Mucosa of descending colon (tissue), 3 donors: ENCODE results near the gene MZT2B. TPM values are rescaled to one million over a fixed set of nuclear protein-coding genes. Genes with fewer than 3 reads are reported as not detected.
"Not testable (repeated sequence)": the region's sequence is repeated elsewhere in the genome, so short reads cannot be mapped to it uniquely, and the experiment has no call there.

ENCODE experiments used
- ATAC-seq: fragments of 200-7000 bp; cut with Tn5 transposase; one replicate; pipeline ENCODE4 v1.9.1; 2020; ENCODE audit warnings: mild to moderate bottlenecking, moderate library complexity
- DNase-seq, 3 donors: peaks; one replicate each; pipeline ENCODE4 v3.0.0-alpha.2; 2020
- H3K36me3 ChIP-seq: fragments of 200-600 bp; one replicate; pipeline ENCODE4 v1.8.0; 2021; ENCODE audit warnings: low read depth, mild to moderate bottlenecking
- H3K4me1 ChIP-seq: fragments of 200-600 bp; one replicate; pipeline ENCODE4 v1.8.0; 2021; ENCODE audit warnings: low read depth, mild to moderate bottlenecking
- H3K4me3 ChIP-seq: fragments of 200-600 bp; one replicate; pipeline ENCODE4 v1.8.0; 2021; ENCODE audit warnings: mild to moderate bottlenecking
- H3K9me3 ChIP-seq: fragments of 200-600 bp; one replicate; pipeline ENCODE4 v1.8.0; 2021; ENCODE audit warnings: mild to moderate bottlenecking
- CTCF ChIP-seq: fragments of 200-600 bp; IDR thresholded peaks from one replicate; pipeline ENCODE4 v1.8.0; 2022; ENCODE audit warnings: antibody characterized with exemption, mild to moderate bottlenecking
- intact Hi-C, 2 donors: fragments of 100-400 bp; cut with DNase I in 1 of 2; cut with micrococcal nuclease in 1 of 2; formaldehyde crosslinking; loops; one replicate each; pipeline versions ENCODE4 v1.11.0 to v1.11.1; 2022; cut with DNase I, micrococcal nuclease
- long read RNA-seq, 2 donors: library from polyadenylated mRNA; unstranded; transcript quantifications; one replicate each; pipeline ENCODE4 v2.0.0, GENCODE V29; 2019 to 2021
- total RNA-seq, 3 donors: library from RNA; stranded (reverse); fragmentation: NEBNext Ultra II Directional in 2 of 3; extraction: Animal tissue kit (Norgen Biotek cat#: 25700) in 2 of 3; gene quantifications; one replicate each; pipeline versions ENCODE4 v1.2.1 to v1.2.4, GENCODE V29; 2021 to 2023
- donor health status: DM: no; HTN: no; CAD: no; lungs with moderate emphysema.
- donor health status: DM: no; HTN: no; CAD: no.
- donor health status: DM: no; HTN: yes; CAD: no.

MZT2B gene
- 100 to 1,000 TPM; 171 to 215 (median 210) TPM for total RNA-seq
- long read RNA-seq, donor 1, transcript MZT2B-201 (3 exons, 933 nt) = major isoform, 103 of 132 reads
- long read RNA-seq, donor 1, transcript MZT2B-204 (2 exons, 401 nt) = minor isoform, 6 of 132 reads
- long read RNA-seq, donor 1, transcript MZT2B-206 (2 exons, 480 nt) = minor isoform, 10 of 132 reads
- long read RNA-seq, donor 1, partial matches to known transcripts = 0 of 132 reads
- long read RNA-seq, donor 1, other reads (novel, unspliced or antisense) = 6 of 132 reads
- long read RNA-seq, donor 2, partial matches to known transcripts = 0 of 12 reads
- long read RNA-seq, donor 2, other reads (novel, unspliced or antisense) = 2 of 12 reads

- peaks cover 11% of the 10 kb centered on the region for H3K4me1 ChIP-seq
- intact Hi-C loops = loop anchor here (10.0 kb wide), 1 partner anchor 153 kb away; no protein-coding TSS in a partner anchor
- H3K4me3 ChIP-seq = peak within 1 kb of the TSS; percentile 93
- peak; percentile 89 to 94 (median 93) for DNase-seq
- peak; percentile 94 for TF ChIP-seq CTCF
- H3K36me3 ChIP-seq, H3K9me3 ChIP-seq: not testable (repeated sequence)
- peak; percentile 93 for ATAC-seq
These were observed at the start of gene MZT2B for GRCh38 chr2:130181880-130182682. Gene MZT2B (plus strand): TSS chr2:130182262. CDS start chr2:130182283, 21 bp downstream.

GRCh38 chr2:130135692-130136541, 46.1 kb upstream of the MZT2B start:
- no peak for DNase-seq
- no peak overlapping the region for H3K4me3 ChIP-seq
- no peaks in the 10 kb centered on the region for H3K4me1 ChIP-seq
- intact Hi-C loops = no loop called here
- H3K36me3 ChIP-seq = no peaks in the 10 kb centered on the region
- H3K9me3 ChIP-seq = no peaks in the 10 kb centered on the region
- ATAC-seq = no peak
- TF ChIP-seq CTCF = no peak

GRCh38 chr2:130136546-130136945, 45.5 kb upstream of the MZT2B start:
- H3K9me3 ChIP-seq, ATAC-seq, intact Hi-C loops, DNase-seq, H3K4me3 ChIP-seq, H3K36me3 ChIP-seq, H3K4me1 ChIP-seq: not testable (repeated sequence)

GRCh38 chr2:130137118-130137517, 44.9 kb upstream of the MZT2B start:
- H3K9me3 ChIP-seq, ATAC-seq, H3K4me1 ChIP-seq, H3K4me3 ChIP-seq, H3K36me3 ChIP-seq, DNase-seq, intact Hi-C loops: not testable (repeated sequence)

GRCh38 chr2:130138326-130138725, 43.7 kb upstream of the MZT2B start:
- H3K9me3 ChIP-seq, H3K36me3 ChIP-seq, H3K4me3 ChIP-seq, intact Hi-C loops, ATAC-seq, H3K4me1 ChIP-seq, DNase-seq: not testable (repeated sequence)

GRCh38 chr2:130138841-130139251, 43.2 kb upstream of the MZT2B start:
- peak in 1 of 3 donors; percentile 13 for DNase-seq
- H3K36me3 ChIP-seq, ATAC-seq, H3K4me1 ChIP-seq, intact Hi-C loops, H3K4me3 ChIP-seq, H3K9me3 ChIP-seq: not testable (repeated sequence)

GRCh38 chr2:130139331-130140280, 42.5 kb upstream of the MZT2B start:
- peak in 1 of 3 donors; percentile 29 for DNase-seq
- H3K4me1 ChIP-seq, H3K4me3 ChIP-seq, H3K9me3 ChIP-seq, ATAC-seq, H3K36me3 ChIP-seq, intact Hi-C loops: not testable (repeated sequence)

GRCh38 chr2:130140516-130140915, 41.5 kb upstream of the MZT2B start:
- H3K4me1 ChIP-seq, H3K9me3 ChIP-seq, DNase-seq, H3K4me3 ChIP-seq, intact Hi-C loops, ATAC-seq, H3K36me3 ChIP-seq: not testable (repeated sequence)

- H3K36me3 ChIP-seq, ATAC-seq, H3K4me1 ChIP-seq, H3K9me3 ChIP-seq, DNase-seq, H3K4me3 ChIP-seq, intact Hi-C loops: not testable (repeated sequence)
These were observed 41.1 kb upstream of the MZT2B start for GRCh38 chr2:130141002-130141401.

GRCh38 chr2:130141645-130142370, 40.3 kb upstream of the MZT2B start:
- DNase-seq = peak in 1 of 3 donors; percentile 33
- not testable (repeated sequence) for ATAC-seq, H3K4me1 ChIP-seq

More at GRCh38 chr2:130141645-130142370, 40.3 kb upstream of the MZT2B start:
- H3K4me3 ChIP-seq, H3K9me3 ChIP-seq, intact Hi-C loops, H3K36me3 ChIP-seq: not testable (repeated sequence)
